ENCODE data around the gene ARHGAP25. TPM values are rescaled to one million over a fixed set of nuclear protein-coding genes. Genes with fewer than 3 reads are reported as not detected.
"Not testable (repeated sequence)": the region's sequence is repeated elsewhere in the genome, so short reads cannot be mapped to it uniquely, and the experiment has no call there.

The ARHGAP25 gene
- total RNA-seq, 4 donors from 2014 or later = 6.1 to 40.8 (median 11.7) TPM

DNA sequence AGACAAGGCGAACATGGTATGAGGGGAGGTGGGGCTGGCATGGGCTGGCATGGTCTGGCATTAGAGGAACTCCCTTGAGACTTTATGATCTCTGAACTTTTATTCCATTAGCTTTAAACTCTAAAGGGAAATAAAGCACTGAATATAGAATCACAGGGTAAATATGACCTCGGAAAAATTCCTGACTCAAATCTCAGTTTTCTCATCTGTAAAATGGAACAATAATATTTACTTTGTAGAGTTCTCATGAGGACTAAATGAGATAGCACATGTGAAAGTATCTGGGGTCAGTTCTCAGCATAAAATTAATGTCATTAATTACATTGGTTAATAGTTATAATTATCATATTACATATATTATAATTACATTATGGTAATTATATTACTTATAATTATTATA lies 65.9 kb downstream of the ARHGAP25 start:
- DNase-seq (ENCODE audit: low spot score) (no peak), ATAC-seq (ENCODE audit: low FRiP score) (no peak)
- TF ChIP-seq CTCF (IDR thresholded peaks at IDR 0.05) = no peak

DNA sequence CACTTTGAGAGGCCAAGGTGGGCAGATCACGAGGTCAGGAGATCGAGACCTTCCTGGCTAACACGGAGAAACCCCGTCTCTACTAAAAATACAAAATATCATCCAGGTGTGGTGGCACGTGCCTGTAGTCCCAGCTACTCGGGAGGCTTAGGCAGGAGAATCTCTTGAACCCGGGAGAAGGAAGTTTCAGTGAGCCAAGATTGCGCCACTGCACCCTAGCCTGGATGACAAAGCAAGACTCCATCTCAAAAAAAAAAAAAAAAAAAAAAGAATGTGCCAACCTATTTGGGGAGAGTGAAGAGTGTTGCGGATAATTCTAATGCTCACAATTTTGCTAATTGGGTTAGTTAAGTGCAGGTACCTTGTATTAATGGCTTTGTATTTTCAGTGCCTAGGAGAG lies 67.5 kb downstream of the ARHGAP25 start:
- not testable (repeated sequence) for ATAC-seq (ENCODE audit: low FRiP score); DNase-seq (ENCODE audit: low spot score)

DNA sequence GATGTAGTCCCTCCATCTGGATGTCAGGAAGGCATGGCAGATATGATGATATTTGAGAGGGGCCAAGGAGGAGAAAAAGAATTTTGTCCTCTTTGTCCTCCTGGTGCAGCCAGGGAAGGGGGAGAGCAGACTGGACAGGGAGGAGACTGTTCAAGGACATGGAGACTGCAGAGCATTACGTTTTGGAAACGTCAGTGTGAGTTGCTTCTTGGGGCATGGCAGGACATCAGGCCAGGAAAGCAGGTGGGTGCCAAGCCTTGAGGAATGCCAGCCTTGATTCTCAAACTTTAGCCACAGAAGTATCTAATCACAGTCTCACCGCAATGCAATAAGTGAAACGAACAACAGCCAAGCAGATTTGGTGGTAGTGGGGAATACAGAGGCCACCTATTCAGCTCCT lies 70.4 kb downstream of the ARHGAP25 start:
- no peak for DNase-seq (ENCODE audit: low spot score)
- TF ChIP-seq CTCF (IDR thresholded peaks at IDR 0.05) = no peak
- ATAC-seq (ENCODE audit: low FRiP score) = no peak

- ATAC-seq (ENCODE audit: low FRiP score) (no peak), DNase-seq (ENCODE audit: low spot score) (no peak)
- no peak for TF ChIP-seq CTCF (IDR thresholded peaks at IDR 0.05)
These were observed 72.0 kb downstream of the ARHGAP25 start for GRCh38 chr2:68806511-68807109.

GRCh38 chr2:68807821-68808266 lies 73.2 kb downstream of the ARHGAP25 start:
- TF ChIP-seq CTCF (IDR thresholded peaks at IDR 0.05) = no peak
- ATAC-seq (ENCODE audit: low FRiP score) (peak; percentile 64), DNase-seq (ENCODE audit: low spot score) (no peak)

DNA sequence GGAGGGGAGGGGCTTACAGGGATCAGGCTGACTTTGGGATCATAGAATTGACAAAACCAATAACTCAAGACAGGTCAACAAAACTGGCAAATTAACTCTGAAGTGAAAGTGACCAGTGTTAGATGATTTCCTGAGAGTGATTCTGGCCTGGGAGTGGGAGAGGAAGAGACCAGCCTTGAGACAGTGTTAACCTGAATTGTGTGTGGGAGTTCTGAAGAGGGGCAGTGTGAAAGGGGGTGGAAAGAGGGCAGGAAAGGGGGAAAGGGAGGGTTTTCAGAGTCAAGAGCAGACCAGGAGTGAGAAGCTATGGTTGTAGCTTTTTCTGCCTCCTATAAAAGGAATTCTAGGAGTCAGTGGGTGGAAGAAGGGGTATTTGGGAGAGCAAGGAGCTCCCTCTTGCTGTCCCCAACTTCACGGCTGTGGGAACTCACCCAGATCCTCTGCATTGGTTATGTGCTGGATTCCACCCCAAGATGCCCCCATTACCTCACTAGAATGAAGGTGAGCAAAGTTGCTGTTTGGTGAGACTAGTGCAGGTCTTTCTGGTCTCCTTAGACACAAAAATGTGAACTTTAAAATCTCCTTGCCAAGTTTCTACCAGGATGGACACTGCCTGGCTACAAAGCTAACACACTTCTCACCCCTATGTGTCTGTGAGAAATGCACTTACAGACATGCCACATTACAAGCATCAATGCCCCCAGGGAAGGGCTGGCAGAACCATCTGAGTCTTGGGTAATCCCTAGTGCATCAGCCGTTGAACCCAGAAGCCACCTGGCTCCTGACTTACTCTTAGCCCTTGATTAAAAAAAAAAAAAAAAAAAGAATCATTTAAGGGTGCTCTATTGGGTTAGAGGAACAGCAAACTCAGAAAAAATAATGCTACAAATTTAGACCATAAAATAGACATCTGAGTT lies 75.0 kb downstream of the ARHGAP25 start:
- ATAC-seq (ENCODE audit: low FRiP score) = no peak
- TF ChIP-seq CTCF (IDR thresholded peaks at IDR 0.05) = no peak
- DNase-seq (ENCODE audit: low spot score) = no peak

GRCh38 chr2:68811364-68811763 lies 76.8 kb downstream of the ARHGAP25 start:
- ATAC-seq (ENCODE audit: low FRiP score) (peak; percentile 25), DNase-seq (ENCODE audit: low spot score) (no peak)
- no peak for TF ChIP-seq CTCF (IDR thresholded peaks at IDR 0.05)

All from omental fat pad (tissue), 4 donors.